Coronary artery (tissue), 2 donors: ENCODE results near the gene FBXW7.

ENCODE experiments used
- DNase-seq: peaks from one replicate; pipeline ENCODE4 v3.0.0-alpha.2; 2017; ENCODE audit warnings: low spot score
- H3K27ac ChIP-seq, 2 donors: fragments of 200-600 bp; sonication (generic); one replicate each; pipeline ENCODE4 v1.5.1; 2016 to 2019
- H3K4me3 ChIP-seq: fragments of 200-600 bp; sonication (generic); 2 replicates; pipeline ENCODE4 v1.5.1; 2016; ENCODE audit warnings: mild to moderate bottlenecking, moderate library complexity
- TF ChIP-seq, protein P1 (sequence below): fragments of 200-600 bp; sonication (generic); IDR thresholded peaks from one replicate; pipeline ENCODE4 v1.5.1; 2019; ENCODE audit warnings: antibody characterized with exemption

FBXW7 gene

GRCh38 chr4:152524427-152524826, 11.5 kb downstream of the FBXW7 start:
- H3K4me3 ChIP-seq = no peak overlapping the region
- H3K27ac ChIP-seq = no peak overlapping the region
- no peak for DNase-seq
- TF ChIP-seq, protein P1, sequence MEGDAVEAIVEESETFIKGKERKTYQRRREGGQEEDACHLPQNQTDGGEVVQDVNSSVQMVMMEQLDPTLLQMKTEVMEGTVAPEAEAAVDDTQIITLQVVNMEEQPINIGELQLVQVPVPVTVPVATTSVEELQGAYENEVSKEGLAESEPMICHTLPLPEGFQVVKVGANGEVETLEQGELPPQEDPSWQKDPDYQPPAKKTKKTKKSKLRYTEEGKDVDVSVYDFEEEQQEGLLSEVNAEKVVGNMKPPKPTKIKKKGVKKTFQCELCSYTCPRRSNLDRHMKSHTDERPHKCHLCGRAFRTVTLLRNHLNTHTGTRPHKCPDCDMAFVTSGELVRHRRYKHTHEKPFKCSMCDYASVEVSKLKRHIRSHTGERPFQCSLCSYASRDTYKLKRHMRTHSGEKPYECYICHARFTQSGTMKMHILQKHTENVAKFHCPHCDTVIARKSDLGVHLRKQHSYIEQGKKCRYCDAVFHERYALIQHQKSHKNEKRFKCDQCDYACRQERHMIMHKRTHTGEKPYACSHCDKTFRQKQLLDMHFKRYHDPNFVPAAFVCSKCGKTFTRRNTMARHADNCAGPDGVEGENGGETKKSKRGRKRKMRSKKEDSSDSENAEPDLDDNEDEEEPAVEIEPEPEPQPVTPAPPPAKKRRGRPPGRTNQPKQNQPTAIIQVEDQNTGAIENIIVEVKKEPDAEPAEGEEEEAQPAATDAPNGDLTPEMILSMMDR = no peak

GRCh38 chr4:152523731-152524130, 12.2 kb downstream of the FBXW7 start:
- TF ChIP-seq, protein P1 = no peak
- DNase-seq = no peak
- Histone ChIP-seq H3K4me3 (no peak overlapping the region), H3K27ac (no peak overlapping the region)

DNA sequence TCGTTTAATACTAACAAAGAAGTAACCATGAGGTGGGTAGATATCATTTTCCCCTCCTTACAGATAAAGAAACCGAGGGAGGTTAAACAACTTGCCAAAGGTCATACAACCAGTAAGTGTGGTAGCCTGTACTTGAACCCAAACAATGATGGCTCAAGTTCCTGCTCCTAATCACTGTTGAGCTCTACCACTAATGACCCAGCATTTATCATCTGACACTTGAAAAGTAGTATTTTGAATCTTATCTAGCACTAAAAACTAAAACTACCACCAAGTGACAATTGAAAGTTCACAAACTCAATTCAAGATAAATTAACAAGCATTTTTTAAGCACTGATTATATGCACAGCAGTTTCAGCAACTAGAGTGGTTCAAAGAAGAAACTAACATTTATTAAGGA, 13.1 kb downstream of the FBXW7 start:
- DNase-seq = no peak

DNA sequence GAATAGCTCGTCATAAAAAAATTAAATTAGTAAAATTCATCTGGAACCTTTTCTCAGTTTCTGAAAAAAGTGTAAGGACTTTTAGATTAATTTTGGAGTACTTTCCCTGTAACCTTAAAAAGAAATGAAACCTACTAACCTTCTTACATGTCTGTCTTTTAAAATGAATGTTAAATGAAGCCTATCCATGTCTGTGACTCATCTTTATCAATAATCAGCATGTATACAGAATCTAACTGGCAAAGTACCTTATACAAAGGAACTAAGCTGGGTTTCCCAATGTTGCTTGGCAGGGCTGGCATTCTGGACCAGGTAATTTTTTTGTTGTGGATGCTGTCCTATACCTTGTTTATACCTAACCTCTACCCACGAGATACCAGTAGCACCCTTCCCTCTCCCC, 13.6 kb downstream of the FBXW7 start:
- no peak overlapping the region for H3K4me3 ChIP-seq
- DNase-seq = no peak
- H3K27ac ChIP-seq = no peak overlapping the region
- TF ChIP-seq, protein P1 = no peak

More for the DNA sequence above, 13.1 kb downstream of the FBXW7 start:
- TF ChIP-seq, protein P1 = no peak
- no peak overlapping the region for H3K4me3 ChIP-seq
- no peak overlapping the region for H3K27ac ChIP-seq

GRCh38 chr4:152516156-152516555, 19.7 kb downstream of the FBXW7 start:
- Histone ChIP-seq H3K27ac (no peak overlapping the region), H3K4me3 (no peak overlapping the region)
- no peak for DNase-seq
- TF ChIP-seq, protein P1 = no peak

GRCh38 chr4:152515678-152516077, 20.2 kb downstream of the FBXW7 start:
- no peak for DNase-seq
- no peak overlapping the region for H3K27ac ChIP-seq
- no peak overlapping the region for H3K4me3 ChIP-seq
- TF ChIP-seq, protein P1 = no peak

GRCh38 chr4:152514356-152514755, 21.5 kb downstream of the FBXW7 start:
- no peak for DNase-seq
- TF ChIP-seq, protein P1 = no peak
- Histone ChIP-seq H3K27ac (no peak overlapping the region), H3K4me3 (no peak overlapping the region)
